SK-N-SH (cell line): ENCODE data around the gene MYO18A. TPM values are rescaled to one million over a fixed set of nuclear protein-coding genes. Genes with fewer than 3 reads are reported as not detected.

Experiments
- CTCF ChIA-PET: fragments of 300-600, 350-600 bp; formaldehyde crosslinking; extraction: SDS; loops from one replicate; lab custom pipeline; 2021; lab: Yijun Ruan, JAX
- POLR2A ChIA-PET: fragments of 350-600 bp; sonication (Branson Sonifier 250); formaldehyde crosslinking; extraction: SDS; loops from one replicate; lab custom pipeline; 2020; ENCODE audit warnings: antibody characterized with exemption, inconsistent platforms; lab: Yijun Ruan, JAX
- DNase-seq: peaks from one replicate; pipeline ENCODE4 v3.0.0; 2012
- H2AFZ ChIP-seq: fragments of 200-600 bp; sonication (generic); 2 replicates; pipeline ENCODE4 v1.8.1; 2016; ENCODE audit warnings: antibody characterized with exemption, mild to moderate bottlenecking, low read depth
- H3F3A ChIP-seq: fragments of 200-600 bp; sonication (generic); replicated peaks from 2 replicates; pipeline ENCODE3; 2016; ENCODE audit warnings: antibody characterized with exemption, mild to moderate bottlenecking; ENCODE audit not compliant: insufficient read depth
- H3K27ac ChIP-seq, 2 experiments: fragments of 200-500 bp in 1 of 2; fragments of 200-600 bp in 1 of 2; sonication (Bioruptor generic) in 1 of 2; sonication (generic), shearing (Covaris generic) in 1 of 2; 2 replicates each; pipeline versions ENCODE4 v1.5.1 to v1.6.1; 2014 to 2016; ENCODE audit warnings: low read depth in 2 of 2, inconsistent platforms in 1 of 2, low read length in 1 of 2, mild to moderate bottlenecking in 1 of 2, mixed read lengths in 1 of 2
- H3K27me3 ChIP-seq: fragments of 200-600 bp; sonication (generic), shearing (Covaris generic); 2 replicates; pipeline ENCODE4 v1.6.1; 2016; ENCODE audit warnings: mixed run types; ENCODE audit not compliant: insufficient read depth
- H3K36me3 ChIP-seq, 2 experiments: fragments of 200-500 bp in 1 of 2; fragments of 200-600 bp in 1 of 2; sonication (Bioruptor generic) in 1 of 2; sonication (generic) in 1 of 2; replicated peaks in 1 of 2; 2 replicates each; pipeline versions ENCODE3 to v1.5.1; 2014 to 2016; ENCODE audit warnings: low read length in 1 of 2, mild to moderate bottlenecking in 1 of 2; ENCODE audit not compliant: insufficient read depth in 2 of 2, control insufficient read depth in 1 of 2
- H3K4me1 ChIP-seq, 2 experiments: fragments of 200-500 bp in 1 of 2; fragments of 200-600 bp in 1 of 2; sonication (Bioruptor generic) in 1 of 2; sonication (generic), shearing (Covaris generic) in 1 of 2; 2 replicates each; pipeline versions ENCODE4 v1.5.1 to v1.6.1; 2014 to 2016; ENCODE audit warnings: low read depth in 1 of 2, low read length in 1 of 2, mixed run types in 1 of 2; ENCODE audit not compliant: insufficient read depth in 2 of 2, control insufficient read depth in 1 of 2
- H3K4me2 ChIP-seq: fragments of 200-600 bp; sonication (generic), shearing (Covaris generic); 2 replicates; pipeline ENCODE4 v1.6.1; 2017; ENCODE audit warnings: mixed run types
- H3K4me3 ChIP-seq, 2 experiments: fragments of 200-500 bp in 1 of 2; fragments of 200-600 bp in 1 of 2; sonication (Bioruptor generic) in 1 of 2; sonication (generic), shearing (Covaris generic) in 1 of 2; 2 replicates each; pipeline versions ENCODE4 v1.5.1 to v1.8.1; 2014 to 2016; ENCODE audit warnings: low read depth in 2 of 2, inconsistent platforms in 1 of 2, low read length in 1 of 2, mild to moderate bottlenecking in 1 of 2, mixed read lengths in 1 of 2, moderate library complexity in 1 of 2
- H3K79me2 ChIP-seq: fragments of 200-600 bp; sonication (generic); 2 replicates; pipeline ENCODE4 v1.8.1; 2017; ENCODE audit warnings: mild to moderate bottlenecking; ENCODE audit not compliant: insufficient read depth
- H3K9ac ChIP-seq: fragments of 200-600 bp; sonication (generic); 2 replicates; pipeline ENCODE4 v1.6.1; 2017; ENCODE audit warnings: mixed run types
- H3K9me2 ChIP-seq: fragments of 200-600 bp; sonication (generic); 2 replicates; pipeline ENCODE4 v1.6.1; 2017; ENCODE audit warnings: mixed run types
- H3K9me3 ChIP-seq: fragments of 200-600 bp; sonication (generic); 2 replicates; pipeline ENCODE4 v1.6.1; 2017; ENCODE audit warnings: mixed run types, mild to moderate bottlenecking, moderate library complexity
- H4K20me1 ChIP-seq: fragments of 200-600 bp; sonication (generic); 2 replicates; pipeline ENCODE4 v1.6.1; 2017; ENCODE audit warnings: mild to moderate bottlenecking, mixed run types; ENCODE audit not compliant: insufficient read depth
- FOSL2 ChIP-seq: IDR thresholded peaks from 2 replicates; pipeline ENCODE4 v1.4.0; 2012; ENCODE audit warnings: low read depth, mild to moderate bottlenecking, moderate library complexity, borderline replicate concordance
- FOXJ3 ChIP-seq: sonication (generic); formaldehyde crosslinking; IDR thresholded peaks from 2 replicates; pipeline ENCODE4 v1.5.1; 2020; ENCODE audit warnings: mild to moderate bottlenecking, missing genetic modification reagents
- MAX ChIP-seq: IDR thresholded peaks from 2 replicates; pipeline ENCODE4 v1.4.0; 2012; ENCODE audit warnings: low read depth
- MXI1 ChIP-seq: IDR thresholded peaks from 2 replicates; pipeline ENCODE4 v1.6.1; 2012; ENCODE audit warnings: mild to moderate bottlenecking, low read depth, low read length, improper control_type of control experiment
- NRF1 ChIP-seq: IDR thresholded peaks from 2 replicates; pipeline ENCODE4 v1.6.1; 2012; ENCODE audit warnings: low read depth, mild to moderate bottlenecking, low read length
- POLR2AphosphoS5 ChIP-seq: IDR thresholded peaks from 2 replicates; pipeline ENCODE4 v1.6.1; 2012; ENCODE audit warnings: low read depth, low read length
- RAD21 ChIP-seq: IDR thresholded peaks from 2 replicates; pipeline ENCODE4 v1.6.1; 2012; ENCODE audit warnings: mild to moderate bottlenecking, low read length
- RCOR1 ChIP-seq: fragments of 150-350 bp; IDR thresholded peaks from 2 replicates; pipeline ENCODE4 v1.6.1; 2017; ENCODE audit warnings: antibody characterized with exemption, low read length
- SMC3 ChIP-seq: IDR thresholded peaks from 2 replicates; pipeline ENCODE4 v1.6.1; 2012; ENCODE audit warnings: low read depth, low read length, improper control_type of control experiment
- WGBS: methylation state at CpG from one replicate; pipeline ENCODE4 v1.1.6; 2017; ENCODE audit warnings: low lambda C conversion rate; 5-methylcytosine and 5-hydroxymethylcytosine counted together
- polyA plus RNA-seq, 3 experiments: library from polyadenylated mRNA; depleted of rRNA; stranded (reverse); fragments of >200 nt; gene quantifications; 2 replicates each; pipeline ENCODE4 v1.2.3, GENCODE V29; 2012
- TF ChIP-seq, protein P1 (sequence below): fragments of 200-600 bp; sonication (generic); IDR thresholded peaks from 2 replicates; pipeline ENCODE4 v1.6.1; 2017; ENCODE audit warnings: antibody characterized with exemption, mild to moderate bottlenecking, moderate library complexity
- TF ChIP-seq, protein P2 (sequence below): fragments of 150-350 bp; IDR thresholded peaks from 2 replicates; pipeline ENCODE4 v1.6.1; 2016; ENCODE audit warnings: mild to moderate bottlenecking, low read depth, low read length

MYO18A gene
- polyA plus RNA-seq, 1 of the 3 experiments (the other 2 are of a cell fraction): 6.6 TPM

GRCh38 chr17:29112771-29113295 lies 67.4 kb downstream of the MYO18A start:
- peaks cover 5 to 39% of the 10 kb centered on the region in 2 experiments; a peak in 2 of 4 replicates for H3K4me1 ChIP-seq
- H3K79me2 ChIP-seq: no peaks in the 10 kb centered on the region
- TF ChIP-seq FOXJ3 (CRISPR knock-in tag) (no peak), FOSL2 (no peak), SMC3 (no peak), POLR2AphosphoS5 (no peak)
- no peak overlapping the region for H2AFZ ChIP-seq
- 75% methylated on average over 9 of the region's 11 CpGs for WGBS
- H4K20me1 ChIP-seq: no peaks in the 10 kb centered on the region
- no peak for DNase-seq
- no peak overlapping the region for H3K27ac ChIP-seq
- ChIA-PET POLR2A (interaction anchor here (0.8 to 1.6 kb wide), 2 partner anchors 11 to 148 kb away, joined by 3 to 11 read pairs; no protein-coding TSS in a partner anchor), CTCF (interaction anchor here (0.6 to 26.8 kb wide), 35 partner anchors 11 to 271 kb away, joined by 3 to 947 read pairs (median 8); partner anchors contain the start of genes FAM222B, PHF12, PIPOX and SEZ6)
- no peaks in the 10 kb centered on the region for H3K9me2 ChIP-seq
- H3K9me3 ChIP-seq: no peaks in the 10 kb centered on the region
- no peak overlapping the region for H3K4me3 ChIP-seq
- no peaks in the 10 kb centered on the region for H3F3A ChIP-seq
- H3K9ac ChIP-seq: no peak overlapping the region
- no peak overlapping the region for H3K4me2 ChIP-seq
- H3K27me3 ChIP-seq: no peaks in the 10 kb centered on the region
- peaks cover 0 to 8% of the 10 kb centered on the region in 2 experiments for H3K36me3 ChIP-seq

DNA sequence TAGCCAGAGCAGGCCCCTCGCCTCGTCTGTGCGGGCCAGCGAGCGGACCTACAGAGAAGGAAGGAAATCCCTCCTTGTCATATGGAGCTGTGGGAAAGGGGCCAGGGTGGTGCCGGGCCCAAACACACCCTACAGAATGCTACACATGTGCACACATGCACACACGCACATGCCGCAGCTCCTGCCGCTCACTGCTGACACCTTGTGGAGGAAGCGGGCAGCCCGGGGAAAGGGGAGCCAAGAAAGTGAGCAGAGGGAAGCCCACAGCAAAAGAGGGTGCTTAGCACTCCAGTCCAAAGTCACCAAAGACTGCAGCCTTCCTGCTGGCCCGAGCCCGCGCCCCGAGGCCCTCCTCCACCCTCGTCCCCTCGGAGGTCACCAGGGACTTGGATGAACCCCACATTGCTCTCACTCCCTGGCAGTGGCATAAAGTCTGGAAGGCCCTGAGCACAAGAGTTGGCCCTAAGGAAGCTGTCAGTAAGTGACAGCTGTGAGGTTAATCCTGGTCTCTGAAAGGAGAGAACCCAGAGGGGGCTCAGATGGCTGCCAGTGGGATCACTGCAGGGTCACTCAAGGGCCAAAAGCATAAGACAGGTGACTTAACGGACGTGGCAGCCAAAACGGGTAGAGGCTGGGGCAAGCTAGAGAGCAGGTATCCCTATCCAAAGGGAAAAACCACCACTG lies 68.2 kb downstream of the MYO18A start:
- no peak overlapping the region for H3K9ac ChIP-seq
- no peaks in the 10 kb centered on the region for H3K9me3 ChIP-seq
- peaks cover 0 to 8% of the 10 kb centered on the region in 2 experiments for H3K36me3 ChIP-seq
- H3K79me2 ChIP-seq: no peaks in the 10 kb centered on the region
- H3K4me2 ChIP-seq: no peak overlapping the region
- TF ChIP-seq MAX (peak; percentile 39; the same call in 1 of the 2 replicates), POLR2AphosphoS5 (no peak), SMC3 (peak; percentile 97), RCOR1 (0 out of 2 replicates have a peak, but pooled peaks have one; percentile 38), MXI1 (peak; percentile 90), NRF1 (0 out of 2 replicates have a peak, but pooled peaks have one; percentile 10), RAD21 (peak; percentile 94)
- TF ChIP-seq, protein P1, sequence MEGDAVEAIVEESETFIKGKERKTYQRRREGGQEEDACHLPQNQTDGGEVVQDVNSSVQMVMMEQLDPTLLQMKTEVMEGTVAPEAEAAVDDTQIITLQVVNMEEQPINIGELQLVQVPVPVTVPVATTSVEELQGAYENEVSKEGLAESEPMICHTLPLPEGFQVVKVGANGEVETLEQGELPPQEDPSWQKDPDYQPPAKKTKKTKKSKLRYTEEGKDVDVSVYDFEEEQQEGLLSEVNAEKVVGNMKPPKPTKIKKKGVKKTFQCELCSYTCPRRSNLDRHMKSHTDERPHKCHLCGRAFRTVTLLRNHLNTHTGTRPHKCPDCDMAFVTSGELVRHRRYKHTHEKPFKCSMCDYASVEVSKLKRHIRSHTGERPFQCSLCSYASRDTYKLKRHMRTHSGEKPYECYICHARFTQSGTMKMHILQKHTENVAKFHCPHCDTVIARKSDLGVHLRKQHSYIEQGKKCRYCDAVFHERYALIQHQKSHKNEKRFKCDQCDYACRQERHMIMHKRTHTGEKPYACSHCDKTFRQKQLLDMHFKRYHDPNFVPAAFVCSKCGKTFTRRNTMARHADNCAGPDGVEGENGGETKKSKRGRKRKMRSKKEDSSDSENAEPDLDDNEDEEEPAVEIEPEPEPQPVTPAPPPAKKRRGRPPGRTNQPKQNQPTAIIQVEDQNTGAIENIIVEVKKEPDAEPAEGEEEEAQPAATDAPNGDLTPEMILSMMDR: peak; percentile 91
- TF ChIP-seq, protein P2, sequence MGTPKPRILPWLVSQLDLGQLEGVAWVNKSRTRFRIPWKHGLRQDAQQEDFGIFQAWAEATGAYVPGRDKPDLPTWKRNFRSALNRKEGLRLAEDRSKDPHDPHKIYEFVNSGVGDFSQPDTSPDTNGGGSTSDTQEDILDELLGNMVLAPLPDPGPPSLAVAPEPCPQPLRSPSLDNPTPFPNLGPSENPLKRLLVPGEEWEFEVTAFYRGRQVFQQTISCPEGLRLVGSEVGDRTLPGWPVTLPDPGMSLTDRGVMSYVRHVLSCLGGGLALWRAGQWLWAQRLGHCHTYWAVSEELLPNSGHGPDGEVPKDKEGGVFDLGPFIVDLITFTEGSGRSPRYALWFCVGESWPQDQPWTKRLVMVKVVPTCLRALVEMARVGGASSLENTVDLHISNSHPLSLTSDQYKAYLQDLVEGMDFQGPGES: no peak
- TF ChIP-seq, all 33 proteins: peak for 7
- Histone ChIP-seq H3K27me3 (no peaks in the 10 kb centered on the region), H2AFZ (no peak overlapping the region), H3K9me2 (no peaks in the 10 kb centered on the region), H3K27ac (no peak overlapping the region), H3K4me1 (peaks cover 5 to 39% of the 10 kb centered on the region in 2 experiments; a peak in 2 of 4 replicates), H4K20me1 (no peaks in the 10 kb centered on the region), H3K4me3 (no peak overlapping the region), H3F3A (no peaks in the 10 kb centered on the region)
- ChIA-PET POLR2A (interaction anchor here (0.8 to 1.6 kb wide), 2 partner anchors 10 to 147 kb away, joined by 3 to 11 read pairs; no protein-coding TSS in a partner anchor), CTCF (interaction anchor here (0.6 to 26.8 kb wide), 49 partner anchors 9 to 385 kb away, joined by 3 to 947 read pairs (median 6); partner anchors contain the start of genes FAM222B, PHF12, PIPOX and SEZ6)
- DNase-seq: peak; percentile 82
- WGBS: 36% methylated on average over 9 of the region's 20 CpGs
